NCI-H2029 treated with DMSO at 0.1 percent for 48 hours (cell line): ENCODE data around the gene ATG9A.

Experiments used
- DNase-seq: peaks from one replicate; lab custom pipeline; 2025; lab: John Stamatoyannopoulos, UW

Gene ATG9A

DNA sequence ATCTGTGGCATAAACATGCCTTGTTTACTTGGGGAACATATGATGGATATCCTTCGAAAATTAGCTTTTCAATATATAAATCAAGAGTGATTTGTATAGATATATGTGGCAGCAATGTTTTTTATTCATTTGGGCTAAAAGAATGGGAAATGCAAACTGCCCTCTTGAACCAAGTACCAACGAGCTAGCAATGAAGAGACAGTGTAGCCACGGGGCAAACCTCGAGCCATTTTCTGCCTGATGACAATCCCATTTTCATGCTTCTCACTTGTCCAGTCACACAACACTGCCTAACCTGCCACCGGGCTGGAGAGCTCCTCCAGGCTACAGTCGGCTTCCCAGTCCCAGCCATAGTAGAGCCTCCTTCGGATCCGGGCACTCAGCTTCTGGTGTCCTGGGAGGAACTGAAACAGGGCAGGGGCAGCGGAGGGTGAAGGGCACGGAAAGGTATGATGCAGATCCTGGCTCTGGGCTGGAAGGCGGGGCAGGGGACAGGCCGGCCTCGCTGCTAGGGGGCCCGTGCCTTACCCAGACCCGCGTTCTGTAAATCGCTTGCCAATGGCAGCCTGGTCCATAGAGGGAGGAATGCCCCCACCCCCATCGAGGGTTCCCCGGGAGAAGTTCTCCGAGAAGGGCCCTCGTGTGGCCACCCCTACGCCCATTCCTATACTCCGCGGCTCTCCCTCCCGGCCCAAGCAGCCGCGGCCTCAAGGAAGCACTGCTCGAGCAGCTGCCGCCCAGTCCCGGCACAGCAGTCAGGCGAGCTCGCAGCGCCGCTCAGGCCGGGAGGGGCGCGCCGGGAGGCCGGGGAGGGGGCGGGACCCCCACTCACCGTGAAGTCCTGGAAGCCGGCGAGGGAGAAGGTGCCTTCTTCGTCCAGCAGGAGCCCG, 53.3 kb downstream of the ATG9A start:
- DNase-seq: no peak

DNA sequence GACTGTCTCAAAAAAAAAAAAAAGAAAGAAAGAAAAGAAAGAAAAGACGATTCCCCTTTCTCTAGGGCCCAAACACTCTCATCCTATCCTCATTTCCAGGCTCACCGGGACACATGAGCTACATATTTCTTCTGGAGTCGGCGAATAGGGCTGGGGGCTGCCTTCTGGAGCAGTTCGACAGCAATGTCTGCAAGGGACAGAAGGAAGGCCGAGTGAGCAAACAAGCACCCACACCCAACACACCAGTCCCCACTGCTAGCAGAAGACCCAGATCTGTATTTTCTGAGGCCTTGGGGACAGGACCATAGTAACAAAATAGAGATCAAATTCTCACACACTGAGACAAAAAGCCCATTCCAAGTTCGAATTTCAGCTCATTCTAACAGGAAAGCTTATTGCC, 54.0 kb downstream of the ATG9A start:
- DNase-seq: no peak

DNA sequence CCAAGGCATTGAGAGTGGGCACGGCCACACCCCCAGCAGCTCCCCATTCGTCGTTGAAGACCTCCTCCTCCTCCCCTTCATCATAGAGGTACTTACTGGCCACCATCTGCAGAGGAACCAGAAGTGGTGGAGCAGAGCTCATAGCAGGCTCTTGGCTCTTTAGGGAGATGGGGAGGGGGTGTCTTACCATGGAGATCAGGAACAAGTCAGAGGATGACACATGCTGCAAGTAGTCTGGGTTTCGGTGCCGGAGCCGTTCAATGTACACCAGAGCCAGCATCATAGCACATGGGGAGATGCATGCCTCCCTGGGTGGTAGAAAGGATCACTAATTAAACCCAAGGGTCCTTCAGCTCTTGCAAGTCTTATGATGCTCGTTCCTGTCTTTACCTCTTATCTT, 54.6 kb downstream of the ATG9A start:
- DNase-seq: no peak

DNA sequence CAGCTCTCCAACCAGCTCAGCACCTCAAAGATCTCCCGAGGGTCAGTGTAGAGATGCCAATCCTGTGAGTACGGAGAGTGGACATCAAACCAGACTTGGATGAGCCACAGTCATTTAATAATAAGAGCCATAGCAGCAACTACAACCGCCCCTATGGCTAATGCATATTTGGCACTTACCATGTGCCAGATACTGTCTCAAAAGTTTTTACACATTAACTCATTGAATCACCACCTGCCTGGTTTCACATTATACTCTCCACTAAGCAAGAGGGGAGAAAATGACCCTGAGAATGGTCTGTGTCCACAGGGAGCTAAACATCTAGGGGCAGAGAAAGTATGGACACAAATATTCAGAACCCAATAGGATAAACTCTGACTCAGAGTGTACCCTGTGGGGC, 55.3 kb downstream of the ATG9A start:
- DNase-seq: no peak

DNA sequence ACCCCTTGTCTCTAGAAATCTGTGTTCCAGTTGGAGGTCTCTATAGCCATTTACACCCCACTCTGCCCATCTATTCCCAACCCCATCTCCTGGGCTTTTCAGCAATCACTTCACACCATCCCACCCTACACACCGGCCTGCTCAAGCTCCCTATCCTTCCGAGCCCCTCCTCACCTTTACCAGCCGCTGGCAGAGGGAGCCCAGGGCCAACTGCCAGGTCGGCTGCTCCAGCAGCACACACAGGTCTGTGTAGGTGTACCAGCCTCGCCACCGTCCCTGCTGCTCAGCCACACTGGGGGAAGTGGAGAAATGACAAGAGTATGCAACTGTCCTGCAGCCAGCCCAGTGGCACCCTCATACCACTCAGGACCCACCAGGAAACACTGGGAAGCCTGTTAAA, 56.3 kb downstream of the ATG9A start:
- DNase-seq: no peak

DNA sequence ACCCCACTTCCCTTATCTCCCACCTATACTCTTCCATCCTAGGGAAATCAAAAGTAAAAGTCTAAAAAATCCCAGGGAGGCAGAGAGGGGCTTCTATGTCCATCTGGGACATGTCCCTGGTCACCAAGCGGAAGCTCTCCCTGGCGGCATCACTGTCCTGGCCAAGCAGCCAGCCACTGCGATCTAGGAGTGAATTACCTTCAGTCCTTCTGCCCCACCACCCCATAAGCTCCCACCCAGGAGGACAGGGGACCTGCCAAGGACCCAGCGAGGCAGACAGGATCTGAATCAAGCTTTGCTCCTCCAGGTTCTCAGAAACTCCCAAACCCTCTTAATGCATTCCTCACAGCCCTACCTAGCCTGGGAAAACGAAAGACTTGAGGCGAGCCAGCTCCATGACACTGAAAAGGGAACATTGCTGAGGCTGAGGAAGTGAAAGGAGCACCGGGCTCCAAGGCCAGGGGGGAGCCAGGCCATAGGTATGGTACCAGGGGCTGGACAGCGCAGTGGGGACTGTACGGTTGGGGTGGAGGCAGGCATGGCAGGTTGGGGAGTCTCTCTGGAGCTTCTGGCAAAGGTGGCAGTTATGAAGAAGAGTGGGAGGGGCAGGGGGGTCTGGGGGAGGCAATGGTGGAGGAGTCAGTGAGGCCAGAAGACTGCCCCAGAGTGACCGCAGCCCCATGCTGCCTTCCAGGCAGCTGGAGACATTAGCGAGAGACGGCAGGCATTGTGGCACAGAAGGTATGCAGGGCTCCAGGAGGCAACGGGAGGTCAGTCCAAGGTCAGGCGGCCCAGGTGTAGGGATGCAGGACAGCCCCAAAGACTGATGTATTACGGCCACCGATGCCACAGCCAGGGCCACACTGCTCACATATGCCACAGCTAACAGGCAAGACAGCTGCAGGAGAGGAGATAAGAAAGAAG, 56.9 kb downstream of the ATG9A start:
- DNase-seq: no peak

DNA sequence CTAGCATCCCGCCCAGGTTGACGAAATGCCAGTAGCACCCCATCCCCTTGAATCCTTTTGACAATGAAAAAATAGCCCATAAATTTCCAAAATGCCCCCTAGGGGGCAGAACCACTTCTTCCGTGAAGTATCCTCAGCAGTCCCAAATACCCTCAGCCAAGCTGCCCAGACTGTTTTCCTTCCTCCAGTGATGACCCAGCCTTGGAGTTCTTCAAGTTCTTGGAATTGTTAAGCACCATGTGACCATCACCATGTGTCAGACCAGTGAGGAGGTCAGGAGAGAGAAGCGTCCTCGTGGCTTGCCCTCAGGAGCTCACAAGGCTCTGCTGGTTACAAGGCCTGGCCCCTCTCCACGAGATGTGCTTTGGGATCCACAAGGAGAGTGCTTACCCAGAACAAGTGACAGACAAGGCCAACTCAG, 58.2 kb downstream of the ATG9A start:
- DNase-seq: no peak

DNA sequence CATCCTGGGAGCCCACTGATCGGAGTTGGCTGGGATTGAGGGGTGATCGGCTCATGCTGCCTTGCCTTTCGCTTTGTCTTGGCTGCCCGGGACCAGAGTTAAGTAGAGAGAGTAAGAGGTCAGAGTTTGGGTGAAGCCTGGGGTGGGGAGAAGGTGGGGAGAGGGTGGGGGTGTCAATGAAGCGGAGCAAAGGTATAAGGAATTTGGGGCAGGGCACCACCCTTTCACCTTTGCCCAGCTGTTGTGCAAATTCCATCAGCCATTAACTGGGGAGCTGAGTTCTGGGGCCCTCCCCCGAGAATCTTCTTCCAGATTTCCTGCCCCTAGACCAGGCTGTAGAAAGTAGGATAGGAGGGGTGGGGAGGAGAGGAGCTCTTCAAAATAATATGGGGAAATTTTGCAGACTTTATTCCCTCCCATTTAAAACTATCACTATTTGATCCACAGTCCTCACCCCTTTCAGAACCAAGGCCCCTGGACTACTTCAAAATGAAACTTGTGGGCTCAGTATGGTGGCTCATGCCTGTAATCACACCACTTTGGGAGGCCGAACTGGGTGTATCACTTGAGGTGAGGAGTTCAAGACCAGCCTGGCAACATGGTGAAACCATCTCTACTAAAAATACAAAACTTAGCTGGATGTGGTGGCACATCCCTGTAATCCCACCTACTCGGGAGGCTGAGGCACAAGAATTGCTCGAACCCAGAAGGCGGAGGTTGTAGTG, 59.3 kb downstream of the ATG9A start, which contains the start of gene SLC23A3:
Gene SLC23A3, minus strand, starts transcription at position 100 of the 725 bp plus-strand sequence. Its CDS starts 45 bp downstream, at position 55.
- DNase-seq: no peak
